NOMO-1 treated with dmso at 0.1 percent for 144 hours (cell line): Measurements from ENCODE around the gene PPP5C.
"Not testable (repeated sequence)": the region's sequence is repeated elsewhere in the genome, so short reads cannot be mapped to it uniquely, and the experiment has no call there.

Source experiments
- DNase-seq: peaks from one replicate; lab custom pipeline; 2025; ENCODE audit not compliant: unreplicated experiment; lab: John Stamatoyannopoulos, UW

Gene PPP5C

GRCh38 chr19:46364359-46364758 lies 17.5 kb downstream of the PPP5C start:
- DNase-seq, result no peak

- DNase-seq, result no peak
Observed at GRCh38 chr19:46365561-46365960, 18.7 kb downstream of the PPP5C start.

GRCh38 chr19:46366620-46367292 lies 19.9 kb downstream of the PPP5C start:
- no peak for DNase-seq

GRCh38 chr19:46367426-46367825 lies 20.5 kb downstream of the PPP5C start:
- DNase-seq, result no peak

- DNase-seq, result no peak
Observed at GRCh38 chr19:46368116-46368515, 21.2 kb downstream of the PPP5C start.

GRCh38 chr19:46369817-46370216 lies 22.9 kb downstream of the PPP5C start:
- DNase-seq, result no peak

GRCh38 chr19:46371371-46371901 lies 24.5 kb downstream of the PPP5C start:
- DNase-seq, result no peak

- DNase-seq, result no peak
Observed at GRCh38 chr19:46372901-46373490, 26.1 kb downstream of the PPP5C start.

- DNase-seq, result no peak
Observed at GRCh38 chr19:46373491-46374359, 26.8 kb downstream of the PPP5C start.

GRCh38 chr19:46374536-46375475 lies 27.9 kb downstream of the PPP5C start:
- DNase-seq, result no peak

- DNase-seq, result not testable (repeated sequence)
Observed at GRCh38 chr19:46375476-46376067, 28.7 kb downstream of the PPP5C start.

GRCh38 chr19:46376241-46377153 lies 29.6 kb downstream of the PPP5C start:
- DNase-seq, result no peak

- no peak for DNase-seq
Observed at GRCh38 chr19:46378268-46378667, 31.4 kb downstream of the PPP5C start.

- DNase-seq, result no peak
Observed at GRCh38 chr19:46380690-46381089, 33.8 kb downstream of the PPP5C start.

GRCh38 chr19:46381346-46381745 lies 34.5 kb downstream of the PPP5C start:
- no peak for DNase-seq

GRCh38 chr19:46381756-46382345 lies 35.0 kb downstream of the PPP5C start:
- no peak for DNase-seq

- no peak for DNase-seq
Observed at GRCh38 chr19:46383171-46383815, 36.4 kb downstream of the PPP5C start.

- no peak for DNase-seq
Observed at GRCh38 chr19:46383846-46384245, 37.0 kb downstream of the PPP5C start.
